K562 (cell line): ENCODE data around the gene AIF1. TPM values are rescaled to one million over a fixed set of nuclear protein-coding genes. Genes with fewer than 3 reads are reported as not detected.

Experiments
- BCOR ChIP-seq: fragments of 450-650 bp; IDR thresholded peaks from 2 replicates; pipeline ENCODE4 v1.6.1; 2016
- CHD4 ChIP-seq: fragments of 200-600 bp; sonication (generic); IDR thresholded peaks from 3 replicates; pipeline ENCODE4 v1.6.1; 2012; ENCODE audit warnings: low read depth, mild to moderate bottlenecking, mixed read lengths, low read length, inconsistent platforms; ENCODE audit not compliant: insufficient read depth, insufficient replicate concordance, poor library complexity, severe bottlenecking
- CREM ChIP-seq: IDR thresholded peaks from 2 replicates; pipeline ENCODE4 v1.6.1; 2014; ENCODE audit warnings: antibody characterized with exemption, low read depth
- FOXO4 ChIP-seq: fragments of 450-650 bp; formaldehyde crosslinking; IDR thresholded peaks from 2 replicates; pipeline ENCODE4 v1.4.0; 2020; ENCODE audit warnings: mild to moderate bottlenecking, moderate library complexity
- GTF2E2 ChIP-seq: fragments of 200-800 bp; sonication (Bioruptor generic); IDR thresholded peaks from 2 replicates; pipeline ENCODE4 v1.6.1; 2016; ENCODE audit warnings: missing genetic modification characterization, missing compliant biosample characterization
- HDAC6 ChIP-seq: IDR thresholded peaks from 2 replicates; pipeline ENCODE4 v1.6.1; 2012; ENCODE audit warnings: low read depth, mild to moderate bottlenecking, control low read depth, inconsistent platforms, low read length, moderate library complexity
- HDGF ChIP-seq: fragments of 450-650 bp; IDR thresholded peaks from 2 replicates; pipeline ENCODE4 v1.6.1; 2016
- KAT7 ChIP-seq: sonication (generic); formaldehyde crosslinking; IDR thresholded peaks from 2 replicates; pipeline ENCODE4 v1.8.0; 2022; ENCODE audit warnings: missing genetic modification reagents, mild to moderate bottlenecking, borderline replicate concordance
- MAFK ChIP-seq: IDR thresholded peaks from 2 replicates; pipeline ENCODE4 v1.6.1; 2011; ENCODE audit warnings: low read length, improper control_type of control experiment
- MED1 ChIP-seq: sonication (generic); formaldehyde crosslinking; IDR thresholded peaks from 2 replicates; pipeline ENCODE4 v1.8.1; 2023; ENCODE audit warnings: missing genetic modification reagents, borderline replicate concordance
- NFIC ChIP-seq: fragments of 450-650 bp; IDR thresholded peaks from 2 replicates; pipeline ENCODE4 v1.6.1; 2017; ENCODE audit warnings: mild to moderate bottlenecking, inconsistent platforms
- PHF21A ChIP-seq: fragments of 450-650 bp; IDR thresholded peaks from 2 replicates; pipeline ENCODE4 v1.6.1; 2017; ENCODE audit warnings: low read depth, borderline replicate concordance
- RREB1 ChIP-seq: fragments of 250-450 bp; sonication (Bioruptor Pico); IDR thresholded peaks from 2 replicates; pipeline ENCODE4 v1.4.0; 2020
- ZNF224 ChIP-seq: sonication (generic); formaldehyde crosslinking; IDR thresholded peaks from 2 replicates; pipeline ENCODE4 v1.8.0; 2022; ENCODE audit warnings: mild to moderate bottlenecking, missing genetic modification reagents
- ZNF609 ChIP-seq: sonication (generic); formaldehyde crosslinking; IDR thresholded peaks from 2 replicates; pipeline ENCODE4 v1.8.1; 2023; ENCODE audit warnings: missing genetic modification reagents, mild to moderate bottlenecking, borderline replicate concordance
- ZNF717 ChIP-seq: fragments of 250-450 bp; sonication (Bioruptor Pico); IDR thresholded peaks from 2 replicates; pipeline ENCODE4 v1.5.0; 2021
- polyA plus RNA-seq, 8 experiments: library from polyadenylated mRNA; depleted of rRNA in 4 of 8; stranded (reverse) in 5 of 8; unstranded in 3 of 8; fragments of >200 nt; fragmentation: Nextera tagmentation in 2 of 8; fragmentation: Illumina TruSeq in 1 of 8; extraction: Ambion mirVana in 2 of 8; extraction: Trizol in 1 of 8; gene quantifications; 2 replicates each; pipeline versions ENCODE4 v1.2.1 to v1.2.3, GENCODE V29; 2011 to 2014; ENCODE audit warnings: inconsistent platforms in 1 of 8, missing spikeins in 1 of 8
- total RNA-seq, 7 experiments: library from RNA; depleted of rRNA in 6 of 7; stranded (reverse); fragments of >200 nt in 6 of 7; fragmentation: Illumina TruSeq in 2 of 7; extraction: Trizol in 2 of 7; gene quantifications; 2 replicates each; pipeline versions ENCODE4 v1.2.1 to v1.2.3, GENCODE V29; 2011 to 2021; ENCODE audit warnings: low replicate concordance in 1 of 7

The AIF1 gene
- total and polyA plus RNA-seq, 9 of the 15 experiments (the other 6 are each of a cell fraction or from before 2014, with no cell fraction given) = 9.4 to 33.4 (median 19.4) TPM

- TF ChIP-seq CHD4 (no peak), FOXO4 (CRISPR knock-in tag) (no peak), CREM (peak; percentile 87), ZNF224 (CRISPR knock-in tag) (no peak), ZNF717 (CRISPR knock-in tag) (no peak), KAT7 (peak; percentile 87), NFIC (peak; percentile 41; the same call in 1 of the 2 replicates), PHF21A (peak; percentile 69; the same call in 1 of the 2 replicates), RREB1 (CRISPR knock-in tag) (no peak; the same call in 1 of the 2 replicates), MED1 (CRISPR knock-in tag) (no peak), HDAC6 (no peak), MAFK (no peak), BCOR (peak; percentile 71; the same call in 1 of the 2 replicates), HDGF (no peak; the same call in 1 of the 2 replicates), GTF2E2 (tag) (peak; percentile 56; the same call in 1 of the 2 replicates), ZNF609 (CRISPR knock-in tag) (peak; percentile 94; the same call in 1 of the 2 replicates)
Observed at GRCh38 chr6:31580807-31581433, 34.1 kb upstream of the AIF1 start (continued).
